Panc1 (cell line): ENCODE results near the gene IFTAP. TPM values are rescaled to one million over a fixed set of nuclear protein-coding genes. Genes with fewer than 3 reads are reported as not detected.

Experiments used
- ATAC-seq: fragments of 200-7000 bp; cut with Tn5 transposase; 2 replicates; pipeline ENCODE4 v1.9.1; 2020; ENCODE audit warnings: mild to moderate bottlenecking, moderate library complexity
- BruUV-seq: library from RNA; stranded (reverse); fragments of 400-500 nt; replicated peaks from 2 replicates; lab custom pipeline; 2021; lab: Mats Ljungman, UMichigan
- CTCF ChIA-PET: fragments of 300-600 bp; sonication (Branson Sonifier 250); formaldehyde crosslinking; loops from one replicate; lab custom pipeline; 2022; ENCODE audit warnings: antibody characterized with exemption; lab: Charles Lee
- POLR2A ChIA-PET: fragments of 300-600 bp; sonication (Branson Sonifier 250); formaldehyde crosslinking; loops from one replicate; lab custom pipeline; 2022; ENCODE audit warnings: antibody characterized with exemption; lab: Charles Lee
- DNase-seq: peaks from one replicate; pipeline ENCODE4 v3.0.0-alpha.2; 2010; ENCODE audit warnings: low read depth, low spot score
- H3K27ac ChIP-seq: 2 replicates; pipeline ENCODE4 v1.5.1; 2011; ENCODE audit warnings: mild to moderate bottlenecking, low read length, inconsistent platforms
- H3K27me3 ChIP-seq: fragments of 200-500 bp; sonication (Bioruptor generic); 2 replicates; pipeline ENCODE4 v1.6.0; 2014; ENCODE audit warnings: low read length, inconsistent platforms; ENCODE audit not compliant: control insufficient read depth, insufficient read depth
- H3K36me3 ChIP-seq: fragments of 200-500 bp; sonication (Bioruptor generic); 2 replicates; pipeline ENCODE4 v1.5.1; 2014; ENCODE audit warnings: inconsistent platforms, mild to moderate bottlenecking, low read length, moderate library complexity; ENCODE audit not compliant: control insufficient read depth, insufficient read depth
- H3K4me1 ChIP-seq: 2 replicates; pipeline ENCODE4 v1.5.1; 2011; ENCODE audit warnings: inconsistent platforms, mild to moderate bottlenecking, low read length, moderate library complexity; ENCODE audit not compliant: control insufficient read depth, insufficient read depth
- H3K4me3 ChIP-seq, 2 experiments: 2 replicates each; pipeline ENCODE4 v1.5.1; 2011 to 2012; ENCODE audit warnings: low read depth in 2 of 2, low read length in 2 of 2, mild to moderate bottlenecking in 2 of 2, inconsistent platforms in 1 of 2, moderate library complexity in 1 of 2
- H3K9me3 ChIP-seq: fragments of 200-500 bp; sonication (Bioruptor generic); 2 replicates; pipeline ENCODE4 v1.5.1; 2014; ENCODE audit warnings: low read depth, mild to moderate bottlenecking, inconsistent platforms, low read length, moderate library complexity; ENCODE audit not compliant: control insufficient read depth, insufficient read depth
- POLR2AphosphoS5 ChIP-seq: IDR thresholded peaks from 2 replicates; pipeline ENCODE4 v1.6.1; 2012; ENCODE audit warnings: mild to moderate bottlenecking, low read depth, low read length, moderate library complexity
- REST ChIP-seq, 2 experiments: IDR thresholded peaks; 2 replicates each; pipeline ENCODE4 v1.6.1; 2011 to 2012; ENCODE audit warnings: low read depth in 2 of 2, control low read depth in 1 of 2, low read length in 1 of 2, mild to moderate bottlenecking in 1 of 2, moderate library complexity in 1 of 2; ENCODE audit not compliant: insufficient read depth in 1 of 2
- SIN3A ChIP-seq: IDR thresholded peaks from 2 replicates; pipeline ENCODE4 v1.6.1; 2012; ENCODE audit warnings: low read depth, mild to moderate bottlenecking, low read length, moderate library complexity, borderline replicate concordance; ENCODE audit not compliant: insufficient read depth
- TCF7L2 ChIP-seq: IDR thresholded peaks from 2 replicates; pipeline ENCODE4 v1.6.1; 2011; ENCODE audit warnings: mild to moderate bottlenecking, low read depth, low read length, inconsistent platforms
- in situ Hi-C: cut with HindIII; loops from 2 replicates; pipeline ENCODE4 v1.10.0; 2016; ENCODE audit warnings: low sequenced_read_pairs, low pct_unique_long_range_greater_than_20kb
- intact Hi-C: fragments of 100-400 bp; cut with micrococcal nuclease; formaldehyde crosslinking; loops from one replicate; pipeline ENCODE4 v1.10.0; 2022; ENCODE audit not compliant: unreplicated experiment
- total RNA-seq: library from RNA; stranded (reverse); gene quantifications from one replicate; pipeline ENCODE4 v1.2.1, GENCODE V29; 2021; ENCODE audit not compliant: unreplicated experiment
- TF ChIP-seq, protein P1 (sequence below): fragments of 450-650 bp; IDR thresholded peaks from 2 replicates; pipeline ENCODE4 v1.5.1; 2017; ENCODE audit warnings: mild to moderate bottlenecking

Gene IFTAP
- total RNA-seq, 1 experiment from 2014 or later: 18.2 TPM

GRCh38 chr11:36688132-36688531, 93.8 kb downstream of the IFTAP start:
- no peak overlapping the region for H3K27ac ChIP-seq
- no peaks in the 10 kb centered on the region for H3K36me3 ChIP-seq
- no peak overlapping the region for H3K4me3 ChIP-seq
- ATAC-seq (no peak), DNase-seq (no peak)
- ChIA-PET CTCF (no interaction called here), POLR2A (no interaction called here)
- intact Hi-C loops: no loop called here
- TF ChIP-seq TCF7L2 (no peak), SIN3A (no peak)
- H3K4me1 ChIP-seq: no peaks in the 10 kb centered on the region
- no peaks in the 10 kb centered on the region for H3K9me3 ChIP-seq
- in situ Hi-C loops: no loop called here
- 0 out of 2 replicates have a peak, but pooled peaks cover 6% of the 10 kb centered on the region for H3K27me3 ChIP-seq
- BruUV-seq: no TSS peak

GRCh38 chr11:36688571-36689291, 94.4 kb downstream of the IFTAP start:
- ChIA-PET POLR2A (no interaction called here), CTCF (interaction anchor here (0.9 kb wide), 1 partner anchor 14 kb away, joined by 3 read pairs; no protein-coding TSS in a partner anchor)
- DNase-seq: no peak
- in situ Hi-C loops (no loop called here), intact Hi-C loops (no loop called here)
- Histone ChIP-seq H3K4me1 (no peaks in the 10 kb centered on the region), H3K27me3 (0 out of 2 replicates have a peak, but pooled peaks cover 6% of the 10 kb centered on the region), H3K9me3 (no peaks in the 10 kb centered on the region), H3K36me3 (no peaks in the 10 kb centered on the region), H3K4me3 (no peak overlapping the region), H3K27ac (no peak overlapping the region)
- no peak for TF ChIP-seq POLR2AphosphoS5
- TF ChIP-seq, protein P1, sequence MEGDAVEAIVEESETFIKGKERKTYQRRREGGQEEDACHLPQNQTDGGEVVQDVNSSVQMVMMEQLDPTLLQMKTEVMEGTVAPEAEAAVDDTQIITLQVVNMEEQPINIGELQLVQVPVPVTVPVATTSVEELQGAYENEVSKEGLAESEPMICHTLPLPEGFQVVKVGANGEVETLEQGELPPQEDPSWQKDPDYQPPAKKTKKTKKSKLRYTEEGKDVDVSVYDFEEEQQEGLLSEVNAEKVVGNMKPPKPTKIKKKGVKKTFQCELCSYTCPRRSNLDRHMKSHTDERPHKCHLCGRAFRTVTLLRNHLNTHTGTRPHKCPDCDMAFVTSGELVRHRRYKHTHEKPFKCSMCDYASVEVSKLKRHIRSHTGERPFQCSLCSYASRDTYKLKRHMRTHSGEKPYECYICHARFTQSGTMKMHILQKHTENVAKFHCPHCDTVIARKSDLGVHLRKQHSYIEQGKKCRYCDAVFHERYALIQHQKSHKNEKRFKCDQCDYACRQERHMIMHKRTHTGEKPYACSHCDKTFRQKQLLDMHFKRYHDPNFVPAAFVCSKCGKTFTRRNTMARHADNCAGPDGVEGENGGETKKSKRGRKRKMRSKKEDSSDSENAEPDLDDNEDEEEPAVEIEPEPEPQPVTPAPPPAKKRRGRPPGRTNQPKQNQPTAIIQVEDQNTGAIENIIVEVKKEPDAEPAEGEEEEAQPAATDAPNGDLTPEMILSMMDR: no peak
- TF ChIP-seq REST (IDR thresholded peaks at IDR 0.05; ENCODE audit: insufficient read depth in 1 of 2, low read depth in 2 of 2, low read length in 1 of 2): no peak
- no peak for ATAC-seq
- no TSS peak for BruUV-seq

DNA sequence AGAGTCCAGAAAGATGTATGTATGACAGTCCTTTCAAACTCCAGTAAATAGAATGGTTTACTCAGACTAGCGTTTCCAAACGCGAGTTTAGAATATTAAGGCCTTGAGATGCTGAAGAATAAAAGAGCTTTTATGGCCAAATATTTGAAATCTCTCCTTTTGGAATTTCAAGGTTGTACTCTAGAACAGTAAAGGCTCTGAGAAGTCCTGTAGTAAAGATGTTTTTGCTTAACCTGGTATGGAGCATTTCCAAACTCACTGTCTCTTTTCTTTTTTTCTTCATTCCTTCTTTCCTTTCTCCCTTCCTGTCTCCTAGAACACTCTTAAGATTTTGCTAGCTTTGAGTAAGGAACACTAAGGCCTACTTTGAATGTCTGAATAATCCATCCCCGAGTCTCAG, 95.1 kb downstream of the IFTAP start:
- no peaks in the 10 kb centered on the region for H3K36me3 ChIP-seq
- in situ Hi-C loops (no loop called here), intact Hi-C loops (no loop called here)
- TF ChIP-seq TCF7L2 (no peak), SIN3A (no peak), REST (IDR thresholded peaks at IDR 0.05; ENCODE audit: insufficient read depth in 1 of 2, low read depth in 2 of 2, low read length in 1 of 2) (no peak), POLR2AphosphoS5 (no peak)
- TF ChIP-seq, protein P1: no peak
- BruUV-seq: no TSS peak
- no peak overlapping the region for H3K27ac ChIP-seq
- no peaks in the 10 kb centered on the region for H3K4me1 ChIP-seq
- CTCF ChIA-PET: interaction anchor here (0.9 kb wide), 1 partner anchor 13 kb away, joined by 3 read pairs; no protein-coding TSS in a partner anchor
- no peak overlapping the region for H3K4me3 ChIP-seq
- ATAC-seq (no peak), DNase-seq (no peak)
- H3K9me3 ChIP-seq: no peaks in the 10 kb centered on the region
- 0 out of 2 replicates have a peak, but pooled peaks cover 6% of the 10 kb centered on the region for H3K27me3 ChIP-seq
- POLR2A ChIA-PET: no interaction called here
